Retinal pigment epithelial cell (primary cell): ENCODE measurements around the gene STX16.

Source experiments
- DNase-seq: peaks from one replicate; pipeline ENCODE4 v3.0.0-alpha.2; 2010; ENCODE audit warnings: low read depth
- H3K4me3 ChIP-seq: 2 replicates; pipeline ENCODE4 v1.5.1; 2011; ENCODE audit warnings: mild to moderate bottlenecking, low read length, control low read depth, moderate library complexity
- TF ChIP-seq, protein P1 (sequence below): conservative IDR thresholded peaks from 2 replicates; pipeline ENCODE4 v1.5.1; 2011; ENCODE audit warnings: low read depth, low read length, control low read depth, inconsistent platforms

Gene STX16

DNA sequence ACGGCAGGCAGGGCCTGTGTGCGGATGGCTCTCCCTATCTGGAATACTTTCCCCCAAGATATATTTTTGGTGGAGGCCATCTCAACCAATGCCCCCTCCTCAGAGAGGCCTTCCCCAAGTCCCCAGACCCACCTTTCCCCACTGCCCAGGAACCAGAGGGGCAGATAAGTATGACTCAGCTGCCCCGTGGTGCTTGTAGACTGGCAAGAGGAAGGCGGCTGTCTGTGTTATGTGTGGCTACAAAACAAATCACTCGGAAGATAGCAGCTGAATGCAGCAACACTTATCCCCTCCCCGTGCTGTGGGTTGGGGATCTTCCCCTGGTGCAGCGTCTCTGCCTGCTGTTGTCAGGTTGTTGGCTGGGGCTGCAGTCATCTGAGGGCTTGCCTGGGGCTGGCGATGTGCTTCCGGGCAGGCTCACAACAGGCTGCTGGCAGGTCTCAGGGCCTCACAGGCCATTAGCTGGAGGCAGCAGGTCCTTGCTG is 48.6 kb downstream of the STX16 start:
- TF ChIP-seq, protein P1, sequence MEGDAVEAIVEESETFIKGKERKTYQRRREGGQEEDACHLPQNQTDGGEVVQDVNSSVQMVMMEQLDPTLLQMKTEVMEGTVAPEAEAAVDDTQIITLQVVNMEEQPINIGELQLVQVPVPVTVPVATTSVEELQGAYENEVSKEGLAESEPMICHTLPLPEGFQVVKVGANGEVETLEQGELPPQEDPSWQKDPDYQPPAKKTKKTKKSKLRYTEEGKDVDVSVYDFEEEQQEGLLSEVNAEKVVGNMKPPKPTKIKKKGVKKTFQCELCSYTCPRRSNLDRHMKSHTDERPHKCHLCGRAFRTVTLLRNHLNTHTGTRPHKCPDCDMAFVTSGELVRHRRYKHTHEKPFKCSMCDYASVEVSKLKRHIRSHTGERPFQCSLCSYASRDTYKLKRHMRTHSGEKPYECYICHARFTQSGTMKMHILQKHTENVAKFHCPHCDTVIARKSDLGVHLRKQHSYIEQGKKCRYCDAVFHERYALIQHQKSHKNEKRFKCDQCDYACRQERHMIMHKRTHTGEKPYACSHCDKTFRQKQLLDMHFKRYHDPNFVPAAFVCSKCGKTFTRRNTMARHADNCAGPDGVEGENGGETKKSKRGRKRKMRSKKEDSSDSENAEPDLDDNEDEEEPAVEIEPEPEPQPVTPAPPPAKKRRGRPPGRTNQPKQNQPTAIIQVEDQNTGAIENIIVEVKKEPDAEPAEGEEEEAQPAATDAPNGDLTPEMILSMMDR = no peak
- no peak for DNase-seq
- H3K4me3 ChIP-seq = no peak overlapping the region

DNA sequence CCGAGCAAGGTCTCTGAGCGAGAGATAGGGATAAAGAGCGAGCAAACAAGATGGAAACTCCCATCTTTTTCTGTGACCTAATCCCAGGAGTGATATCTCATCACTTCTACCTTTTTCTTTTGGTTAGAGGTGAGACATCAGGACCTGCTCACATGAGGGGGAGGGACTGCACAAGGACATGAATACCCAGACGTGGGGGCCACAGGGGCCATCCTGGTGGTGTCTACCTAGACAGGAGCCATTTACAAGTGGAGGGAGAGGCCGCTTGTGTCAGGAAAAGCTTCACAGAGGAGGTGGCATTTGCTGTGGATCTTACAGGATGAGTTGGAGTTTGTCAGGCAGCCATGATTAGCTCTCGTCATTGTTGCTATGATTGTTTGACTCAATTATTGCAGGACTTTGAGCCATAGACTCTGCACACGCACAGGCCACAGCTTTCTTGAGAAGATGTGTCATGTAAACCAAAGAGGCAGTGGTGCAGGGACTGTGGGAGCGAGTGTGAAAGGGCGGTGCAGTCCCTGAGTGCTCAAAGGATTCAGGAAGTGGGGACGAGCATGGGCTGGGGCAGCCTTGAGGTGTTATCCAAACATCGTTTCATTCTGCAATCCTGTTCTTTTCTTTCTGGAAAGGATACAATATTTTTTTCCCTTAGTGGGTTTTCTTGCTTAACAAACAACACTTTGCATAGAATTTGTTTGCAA is 49.2 kb downstream of the STX16 start:
- TF ChIP-seq, protein P1 = no peak
- no peak overlapping the region for H3K4me3 ChIP-seq
- no peak for DNase-seq

DNA sequence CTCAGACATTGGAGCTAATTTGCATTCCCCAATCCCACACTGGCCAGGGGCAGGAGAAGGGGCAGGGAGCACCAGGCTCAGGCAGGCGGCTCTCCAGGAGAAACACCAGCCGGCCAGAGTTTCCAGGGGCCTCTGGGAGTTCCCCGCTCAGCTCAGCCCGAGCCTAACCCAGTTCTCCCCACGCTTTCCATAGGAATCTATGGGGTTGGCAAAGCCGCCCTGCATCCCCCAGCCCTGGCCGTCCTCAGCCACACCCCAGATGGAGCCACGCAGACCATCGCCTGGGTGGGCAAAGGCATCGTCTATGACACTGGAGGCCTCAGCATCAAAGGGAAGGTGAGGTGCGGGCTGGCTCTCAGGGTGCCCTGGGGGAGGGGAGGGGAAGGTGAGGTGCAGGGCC is 49.7 kb downstream of the STX16 start:
- TF ChIP-seq, protein P1 = no peak
- no peak overlapping the region for H3K4me3 ChIP-seq
- DNase-seq = no peak

DNA sequence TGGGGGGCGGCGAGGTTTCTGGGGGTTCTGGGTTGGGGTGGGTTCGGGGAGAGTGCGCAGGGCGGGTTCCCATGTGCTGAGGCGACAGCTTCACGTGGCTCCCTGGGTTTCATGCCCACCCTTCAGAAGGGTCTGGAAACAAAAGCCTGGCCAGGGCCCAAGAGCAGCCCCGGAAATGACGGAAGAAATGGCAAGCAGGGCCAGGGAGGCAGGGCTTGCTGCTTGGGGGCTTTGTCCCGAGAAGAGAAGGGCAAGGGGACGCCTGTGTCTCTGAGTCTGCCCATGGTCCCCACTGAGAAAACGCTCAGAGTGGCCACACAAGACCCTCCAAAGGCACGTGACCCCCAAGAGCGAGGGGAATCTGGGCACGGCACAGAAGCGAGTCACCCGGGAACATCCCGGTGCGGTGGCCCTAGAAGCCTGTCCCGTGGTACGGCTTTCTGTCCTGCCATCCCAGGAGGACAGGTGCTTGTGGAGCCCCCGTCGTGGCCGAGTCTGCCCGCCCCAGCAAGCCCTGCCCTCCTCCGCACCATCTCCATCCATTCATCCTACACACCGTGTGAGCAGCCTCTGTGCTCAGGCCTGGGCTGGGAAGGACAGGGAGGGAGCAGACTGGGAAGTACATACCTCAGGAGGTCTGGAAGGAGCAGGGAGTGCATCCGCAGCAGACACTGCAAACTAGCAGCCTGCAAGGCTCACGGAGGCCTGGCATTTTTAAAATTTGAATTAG is 50.5 kb downstream of the STX16 start:
- DNase-seq = no peak
- TF ChIP-seq, protein P1 = no peak
- H3K4me3 ChIP-seq = no peak overlapping the region

DNA sequence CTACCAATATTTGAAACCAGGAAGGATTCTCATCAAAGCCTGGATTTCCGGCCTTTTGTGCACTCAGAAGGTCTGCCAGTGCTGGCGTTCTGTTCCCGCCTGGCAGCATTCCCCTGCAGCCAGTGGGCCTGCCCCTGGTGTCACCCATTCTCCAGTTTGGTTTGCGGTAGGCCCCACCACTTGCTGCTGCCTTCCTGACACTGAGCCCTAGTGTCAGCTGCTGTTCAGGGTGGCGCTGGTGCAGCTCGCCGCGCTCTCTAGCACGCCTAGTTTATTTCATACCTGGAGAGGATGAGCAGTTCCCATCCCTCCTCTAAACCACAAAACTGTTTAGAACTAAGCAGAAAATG is 51.1 kb downstream of the STX16 start:
- TF ChIP-seq, protein P1 = no peak
- no peak overlapping the region for H3K4me3 ChIP-seq
- no peak for DNase-seq

DNA sequence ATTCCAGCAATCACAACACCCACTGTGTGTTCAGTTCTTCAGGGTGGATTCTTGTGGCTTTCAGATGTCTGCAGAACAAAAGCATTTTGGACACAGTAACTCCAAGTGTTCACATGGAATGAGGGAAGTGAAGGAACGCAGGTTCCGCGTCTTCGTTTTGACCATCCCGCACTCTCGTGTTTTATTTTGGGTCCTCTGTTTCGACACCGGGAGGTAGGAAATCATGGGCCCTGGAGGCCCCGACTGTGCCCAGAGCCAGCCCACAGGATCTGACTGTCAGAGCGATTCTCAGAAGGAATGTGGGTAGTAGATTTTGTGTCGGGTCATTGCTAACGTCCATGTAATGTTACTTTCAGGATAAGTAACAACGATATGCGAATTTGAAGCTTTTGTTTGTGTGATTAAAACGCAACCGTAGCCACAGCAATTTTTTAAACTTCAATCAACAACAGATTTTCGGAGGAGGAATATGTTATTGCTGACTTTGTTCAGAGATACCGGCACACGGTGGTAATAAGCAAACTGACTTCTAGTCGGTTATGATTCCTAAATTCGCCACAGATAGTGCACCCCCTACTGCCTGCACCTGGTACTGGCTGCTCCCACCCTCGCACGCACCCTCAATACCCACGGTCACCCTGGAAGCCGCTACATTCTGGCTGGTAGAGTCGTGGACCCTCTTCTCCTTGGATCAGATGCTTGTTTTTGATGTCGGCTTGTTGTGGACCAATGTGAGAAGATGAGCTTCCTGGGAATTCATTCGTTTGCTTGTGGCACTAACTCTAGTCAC is 52.0 kb downstream of the STX16 start:
- DNase-seq = no peak
- H3K4me3 ChIP-seq = no peak overlapping the region
- TF ChIP-seq, protein P1 = peak; percentile 39
